Measurements from ENCODE around the gene CHD6. TPM values are rescaled to one million over a fixed set of nuclear protein-coding genes. Genes with fewer than 3 reads are reported as not detected.
A peak's percentile ranks its signal among the peaks of the same experiment; 100 is the strongest.

Gene CHD6
- total RNA-seq, 6 experiments from 2014 or later = 24.7 to 28.9 (median 27.1) TPM

DNA sequence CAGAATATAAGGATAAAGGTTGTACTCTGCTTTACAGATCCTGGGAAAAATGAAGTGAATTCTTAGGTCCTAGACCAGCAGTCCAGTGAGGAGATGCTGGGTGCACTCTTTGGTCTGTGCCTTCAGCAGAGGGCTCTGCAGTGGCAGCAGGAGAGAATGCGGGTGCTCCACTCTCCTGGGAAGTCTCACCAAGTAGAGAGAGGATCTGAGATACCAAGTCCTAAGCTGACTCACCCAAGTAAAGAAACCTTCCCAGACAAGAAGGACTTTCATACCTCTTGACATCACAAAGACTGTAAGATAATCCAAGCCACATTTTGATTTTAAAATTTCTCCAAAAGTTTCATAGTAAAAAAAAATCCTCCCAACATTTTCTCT lies 134.6 kb downstream of the CHD6 start:
- TF ChIP-seq, protein P1, sequence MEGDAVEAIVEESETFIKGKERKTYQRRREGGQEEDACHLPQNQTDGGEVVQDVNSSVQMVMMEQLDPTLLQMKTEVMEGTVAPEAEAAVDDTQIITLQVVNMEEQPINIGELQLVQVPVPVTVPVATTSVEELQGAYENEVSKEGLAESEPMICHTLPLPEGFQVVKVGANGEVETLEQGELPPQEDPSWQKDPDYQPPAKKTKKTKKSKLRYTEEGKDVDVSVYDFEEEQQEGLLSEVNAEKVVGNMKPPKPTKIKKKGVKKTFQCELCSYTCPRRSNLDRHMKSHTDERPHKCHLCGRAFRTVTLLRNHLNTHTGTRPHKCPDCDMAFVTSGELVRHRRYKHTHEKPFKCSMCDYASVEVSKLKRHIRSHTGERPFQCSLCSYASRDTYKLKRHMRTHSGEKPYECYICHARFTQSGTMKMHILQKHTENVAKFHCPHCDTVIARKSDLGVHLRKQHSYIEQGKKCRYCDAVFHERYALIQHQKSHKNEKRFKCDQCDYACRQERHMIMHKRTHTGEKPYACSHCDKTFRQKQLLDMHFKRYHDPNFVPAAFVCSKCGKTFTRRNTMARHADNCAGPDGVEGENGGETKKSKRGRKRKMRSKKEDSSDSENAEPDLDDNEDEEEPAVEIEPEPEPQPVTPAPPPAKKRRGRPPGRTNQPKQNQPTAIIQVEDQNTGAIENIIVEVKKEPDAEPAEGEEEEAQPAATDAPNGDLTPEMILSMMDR (IDR thresholded peaks at IDR 0.05) = no peak
- Mint-ChIP-seq H3K9me3 (no peaks in the 10 kb centered on the region; the same call in 1 of the 2 replicates), H3K27ac (peak overlapping the region; percentile 80), H3K4me3 (peak overlapping the region; percentile 67), H3K27me3 (ENCODE audit: insufficient read depth) (peaks cover 2% of the 10 kb centered on the region; the same call in 1 of the 2 replicates), H3K36me3 (ENCODE audit: low read depth) (peaks cover 72% of the 10 kb centered on the region), H3K4me1 (ENCODE audit: low read depth) (peaks cover 70% of the 10 kb centered on the region)
- peak; percentile 52 for DNase-seq

DNA sequence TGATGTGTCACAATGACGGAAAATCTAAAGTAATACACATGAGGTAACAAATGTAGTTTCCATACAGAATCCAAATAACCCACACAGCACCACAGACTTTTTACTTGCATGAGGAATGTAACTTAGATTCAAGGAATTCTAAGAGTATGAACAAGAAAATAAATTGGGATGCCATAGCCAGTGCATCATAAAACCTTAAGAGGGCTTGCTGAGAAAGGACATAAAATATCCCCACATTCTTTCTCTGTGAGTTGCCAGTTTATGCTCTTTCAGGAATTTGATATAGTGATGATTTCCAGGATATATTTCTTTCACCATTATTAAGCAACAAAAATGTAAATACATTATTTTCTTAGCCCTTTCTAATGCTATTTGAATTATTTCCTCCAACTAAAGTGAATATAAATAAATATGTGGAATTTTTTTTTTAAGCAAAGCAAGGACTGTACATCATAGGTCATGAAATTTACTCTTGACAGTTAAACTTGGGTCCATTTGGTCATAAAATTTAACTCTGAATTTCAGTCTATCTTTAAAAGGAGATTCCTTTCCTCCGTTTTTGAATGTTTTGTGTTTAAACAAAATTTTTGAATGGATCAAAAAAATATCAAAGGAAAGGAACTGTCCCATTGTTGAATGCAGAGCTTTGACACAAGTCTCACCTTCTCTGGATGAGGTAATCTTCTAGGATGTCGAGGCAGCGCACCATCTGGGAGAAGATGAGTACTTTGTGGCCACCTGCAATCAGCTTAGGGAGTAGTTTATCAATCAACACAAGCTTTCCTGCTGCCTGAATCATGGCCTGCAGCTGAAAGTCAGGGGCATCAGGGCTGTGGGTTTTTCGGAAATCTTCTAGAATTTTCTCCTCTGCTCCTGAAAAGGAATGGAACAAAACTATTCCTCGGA lies 135.3 kb downstream of the CHD6 start:
- TF ChIP-seq, protein P1 (IDR thresholded peaks at IDR 0.05) = no peak
- H3K27me3 Mint-ChIP-seq (ENCODE audit: insufficient read depth) = peaks cover 2% of the 10 kb centered on the region; the same call in 1 of the 2 replicates
- H3K9me3 Mint-ChIP-seq = no peaks in the 10 kb centered on the region; the same call in 1 of the 2 replicates
- peaks cover 72% of the 10 kb centered on the region for H3K36me3 Mint-ChIP-seq (ENCODE audit: low read depth)
- peaks cover 77% of the 10 kb centered on the region for H3K4me1 Mint-ChIP-seq (ENCODE audit: low read depth)
- DNase-seq = peak; percentile 88
- H3K4me3 Mint-ChIP-seq = peak overlapping the region; percentile 67
- H3K27ac Mint-ChIP-seq = peak overlapping the region; percentile 82

DNA sequence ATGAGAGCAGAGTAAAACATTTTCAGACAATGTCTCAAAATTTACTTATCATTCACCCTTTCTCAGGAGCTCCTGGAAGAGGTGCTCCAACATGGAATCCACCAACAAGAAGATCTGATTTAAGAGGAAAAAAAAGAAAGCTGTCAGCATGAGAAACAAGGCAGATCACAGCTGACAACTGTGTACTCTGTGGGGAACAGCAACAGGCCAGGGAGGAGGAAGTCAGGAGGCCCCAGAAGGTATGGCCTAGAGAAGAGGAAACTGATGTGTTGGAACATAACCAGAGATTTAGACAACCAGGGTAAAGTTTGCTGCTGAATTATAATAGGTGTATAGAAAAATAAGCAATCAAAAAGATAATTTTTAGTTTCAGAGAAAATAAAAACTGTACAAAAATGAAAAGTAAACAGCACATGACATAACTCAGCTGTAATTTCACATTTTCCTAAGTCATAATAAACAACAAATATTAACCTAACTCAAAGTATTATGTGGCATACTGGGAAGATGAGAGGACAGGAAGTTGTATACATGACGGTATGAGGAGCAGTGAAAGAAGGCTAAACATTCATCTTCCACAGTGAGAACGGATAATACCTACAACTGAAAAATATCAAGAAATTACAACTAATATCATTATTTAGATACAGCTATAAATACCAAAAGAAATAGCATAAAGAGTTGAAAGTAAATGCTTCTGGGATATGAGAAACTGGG lies 138.0 kb downstream of the CHD6 start:
- TF ChIP-seq, protein P1 (IDR thresholded peaks at IDR 0.05) = no peak
- Mint-ChIP-seq H3K36me3 (ENCODE audit: low read depth) (peaks cover 60% of the 10 kb centered on the region), H3K9me3 (no peaks in the 10 kb centered on the region; the same call in 1 of the 2 replicates), H3K4me3 (peak overlapping the region; percentile 45), H3K4me1 (ENCODE audit: low read depth) (peaks cover 90% of the 10 kb centered on the region), H3K27me3 (ENCODE audit: insufficient read depth) (peaks cover 2% of the 10 kb centered on the region; the same call in 1 of the 2 replicates), H3K27ac (peak overlapping the region; percentile 84)
- DNase-seq = no peak

DNA sequence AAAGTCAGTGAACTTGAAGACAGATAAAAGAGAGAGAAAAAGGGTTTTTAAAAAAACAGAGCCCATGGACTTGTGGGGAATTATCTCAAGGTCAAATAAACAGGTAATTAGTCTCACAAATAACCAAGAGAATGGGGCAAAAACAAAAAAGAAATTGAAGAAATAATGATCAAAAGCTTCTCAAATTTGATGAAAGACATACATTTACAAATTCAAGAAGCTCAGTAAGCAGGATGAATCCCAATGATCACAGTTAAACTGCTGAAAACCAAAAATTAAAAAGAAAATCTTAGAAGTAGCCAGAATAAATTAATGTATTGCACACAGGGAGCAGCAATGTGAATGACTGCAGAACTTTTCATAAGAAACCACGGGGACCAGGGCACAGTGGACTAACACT lies 139.1 kb downstream of the CHD6 start:
- peaks cover 2% of the 10 kb centered on the region; the same call in 1 of the 2 replicates for H3K27me3 Mint-ChIP-seq (ENCODE audit: insufficient read depth)
- no peak overlapping the region for H3K27ac Mint-ChIP-seq
- peaks cover 82% of the 10 kb centered on the region for H3K4me1 Mint-ChIP-seq (ENCODE audit: low read depth)
- no peaks in the 10 kb centered on the region; the same call in 1 of the 2 replicates for H3K9me3 Mint-ChIP-seq
- H3K4me3 Mint-ChIP-seq = no peak overlapping the region
- no peak for DNase-seq
- TF ChIP-seq, protein P1 (IDR thresholded peaks at IDR 0.05) = no peak
- peaks cover 50% of the 10 kb centered on the region for H3K36me3 Mint-ChIP-seq (ENCODE audit: low read depth)

DNA sequence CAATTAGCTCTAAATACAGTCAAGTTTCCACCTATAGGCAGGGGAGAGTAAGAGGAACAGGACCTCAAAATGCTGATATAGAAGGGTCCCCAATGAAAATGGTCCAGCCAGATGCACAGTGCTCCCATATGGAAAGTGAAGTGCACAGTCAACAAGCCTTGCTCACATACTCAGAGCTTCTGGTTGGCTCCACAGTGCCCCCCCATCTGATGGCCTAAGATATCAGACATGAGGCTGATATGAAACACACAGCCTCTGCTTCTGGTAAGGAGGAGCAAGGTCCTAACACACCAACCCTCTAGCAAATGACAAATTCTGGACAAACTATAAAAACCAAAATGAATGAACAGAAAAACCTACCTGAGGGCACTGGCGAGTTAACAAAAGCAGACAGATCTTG lies 140.2 kb downstream of the CHD6 start:
- no peak for DNase-seq
- TF ChIP-seq, protein P1 (IDR thresholded peaks at IDR 0.05) = no peak
- H3K4me1 Mint-ChIP-seq (ENCODE audit: low read depth) = peaks cover 72% of the 10 kb centered on the region
- no peaks in the 10 kb centered on the region; the same call in 1 of the 2 replicates for H3K9me3 Mint-ChIP-seq
- H3K36me3 Mint-ChIP-seq (ENCODE audit: low read depth) = peaks cover 42% of the 10 kb centered on the region
- H3K27me3 Mint-ChIP-seq (ENCODE audit: insufficient read depth) = peaks cover 2% of the 10 kb centered on the region
- H3K27ac Mint-ChIP-seq = no peak overlapping the region
- no peak overlapping the region for H3K4me3 Mint-ChIP-seq

All from HFFc6 (cell line).